HG03064 (cell line): ENCODE results near the gene RPL13.

Source experiments
- ATAC-seq: cut with Tn5 transposase; IDR thresholded peaks from one replicate; pipeline ENCODE4 v1.9.1; 2021; ENCODE audit warnings: low read depth; ENCODE audit not compliant: unreplicated experiment

Gene RPL13

DNA sequence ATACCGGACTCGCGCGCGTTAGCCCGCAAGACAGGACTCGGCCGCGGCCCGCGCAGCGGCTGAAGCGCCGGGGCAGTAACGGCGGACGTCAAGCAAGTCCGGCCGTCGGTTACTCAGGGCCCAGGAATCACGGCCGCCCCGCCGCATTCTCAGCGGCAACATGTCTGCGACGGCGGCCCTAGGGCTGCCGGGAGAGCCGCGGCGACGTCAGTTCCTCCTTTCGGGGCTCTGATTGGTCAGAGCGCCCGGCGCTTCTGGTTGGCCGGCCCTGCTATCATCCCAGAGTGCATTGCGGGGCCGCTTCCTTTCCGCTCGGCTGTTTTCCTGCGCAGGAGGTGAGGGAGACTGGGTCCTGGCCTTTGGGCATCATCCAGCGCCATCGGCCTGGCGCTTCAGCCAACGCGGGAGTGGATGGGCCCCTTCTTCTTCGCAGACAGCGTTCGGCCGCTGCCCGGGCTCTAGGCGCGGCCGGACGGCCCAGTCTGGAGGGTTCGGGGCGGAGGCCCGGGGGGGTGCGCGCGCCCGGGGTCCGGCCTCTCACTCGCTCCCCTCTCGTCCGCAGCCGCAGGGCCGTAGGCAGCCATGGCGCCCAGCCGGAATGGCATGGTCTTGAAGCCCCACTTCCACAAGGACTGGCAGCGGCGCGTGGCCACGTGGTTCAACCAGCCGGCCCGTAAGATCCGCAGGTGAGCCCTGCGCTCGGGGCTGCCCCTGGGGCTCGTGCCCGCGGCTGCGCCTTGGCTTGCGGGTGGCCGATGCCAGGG lies at the start of gene RPL13:
RPL13 (plus strand) TSS at position 305 of the 764 bp plus-strand sequence; CDS start at position 583, 278 bp downstream.
- peak; percentile 71 for ATAC-seq

DNA sequence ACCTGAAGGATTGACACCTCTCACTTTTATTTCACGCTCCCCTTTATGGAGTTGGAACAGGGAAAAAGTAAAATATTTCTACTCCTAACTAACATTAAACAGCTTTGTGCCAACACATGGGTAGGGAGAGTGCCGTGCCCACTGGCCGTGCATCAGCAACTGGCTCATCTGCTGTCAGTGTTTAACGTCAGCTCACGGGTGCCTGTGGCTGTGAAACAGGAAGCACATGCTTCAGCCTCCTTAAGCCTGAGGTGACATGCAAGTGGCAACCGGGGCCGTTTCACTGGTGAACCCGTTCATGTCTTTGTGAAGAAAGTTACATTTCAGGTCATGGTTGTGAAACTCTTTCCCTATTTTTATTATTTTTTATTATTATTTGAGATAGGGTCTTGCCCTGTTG lies 49.1 kb upstream of the RPL13 start:
- ATAC-seq: no peak

DNA sequence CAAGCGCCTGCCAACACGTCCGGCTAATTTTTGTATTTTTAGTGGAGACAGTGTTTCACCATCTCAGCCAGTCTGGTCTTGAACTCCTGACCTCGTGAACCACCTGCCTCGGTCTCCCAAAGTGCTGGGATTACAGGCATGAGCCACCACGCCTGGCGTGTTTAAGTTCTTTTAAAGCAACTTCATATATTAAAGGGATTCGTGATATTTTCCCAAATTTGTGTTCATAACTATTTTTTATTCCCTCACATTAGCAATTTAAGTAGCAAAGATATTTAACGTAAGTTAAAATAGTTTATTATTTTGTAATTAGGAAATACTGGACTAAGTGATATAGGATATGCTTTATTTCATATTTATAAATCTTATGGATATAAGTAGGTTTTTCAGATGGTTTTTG lies 48.0 kb upstream of the RPL13 start:
- no peak for ATAC-seq

DNA sequence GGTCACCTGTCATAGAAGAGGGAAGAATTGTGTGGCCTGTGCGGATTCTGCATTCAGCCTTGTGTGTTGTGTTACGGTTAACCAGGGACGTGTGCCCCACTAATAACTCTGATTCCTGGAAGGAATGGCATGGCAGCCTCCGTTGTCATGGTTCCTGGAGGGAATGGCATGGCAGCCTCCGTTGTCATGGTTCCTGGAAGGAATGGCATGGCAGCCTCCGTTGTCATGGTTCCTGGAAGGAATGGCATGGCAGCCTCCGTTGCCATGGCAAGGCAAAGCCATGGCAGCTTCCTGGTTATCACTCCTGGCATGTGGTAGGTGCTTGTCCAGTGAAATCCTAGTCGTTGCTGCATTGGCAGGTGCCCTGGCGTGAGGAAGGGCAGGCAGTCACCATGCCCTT lies 43.4 kb upstream of the RPL13 start:
- ATAC-seq: no peak

DNA sequence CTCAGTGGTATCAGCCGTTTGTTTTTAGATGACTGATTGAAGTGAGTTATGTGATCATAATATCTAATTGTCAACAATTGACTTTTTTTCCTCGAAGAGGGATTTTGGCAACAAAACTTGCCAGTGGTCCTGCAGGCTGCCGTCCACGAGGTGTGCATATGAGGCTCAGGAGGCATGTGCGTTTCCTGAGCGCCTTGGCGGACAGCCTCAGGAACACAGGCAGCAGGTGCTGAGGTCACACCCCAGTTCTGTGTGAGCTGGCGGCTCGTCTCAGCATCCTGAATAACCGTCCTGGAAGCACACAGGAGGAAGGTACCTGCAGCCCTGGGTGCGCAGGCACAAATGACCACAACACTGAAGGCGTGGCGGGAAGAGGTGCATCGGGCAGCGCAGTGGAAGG lies 40.6 kb upstream of the RPL13 start:
- ATAC-seq: no peak

DNA sequence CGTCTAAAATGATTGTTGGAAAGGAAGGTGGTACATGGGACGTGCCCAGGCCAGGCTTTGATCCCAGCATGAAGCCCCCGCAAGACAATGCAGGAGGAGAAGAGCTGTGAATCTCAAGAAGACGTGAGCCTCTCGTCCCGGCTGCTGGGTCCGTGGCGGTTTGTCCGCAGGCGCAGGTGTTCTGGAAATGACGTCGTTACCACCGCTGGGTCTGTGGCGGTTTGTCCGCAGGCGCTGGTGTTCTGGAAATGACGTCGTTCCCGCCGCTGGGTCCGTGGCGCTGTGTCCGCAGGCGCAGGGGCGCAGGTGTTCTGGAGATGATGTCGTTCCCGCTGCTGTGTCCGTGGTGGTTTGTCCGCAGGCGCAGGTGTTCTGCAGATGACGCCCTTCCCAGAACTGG lies 38.2 kb upstream of the RPL13 start:
- no peak for ATAC-seq

DNA sequence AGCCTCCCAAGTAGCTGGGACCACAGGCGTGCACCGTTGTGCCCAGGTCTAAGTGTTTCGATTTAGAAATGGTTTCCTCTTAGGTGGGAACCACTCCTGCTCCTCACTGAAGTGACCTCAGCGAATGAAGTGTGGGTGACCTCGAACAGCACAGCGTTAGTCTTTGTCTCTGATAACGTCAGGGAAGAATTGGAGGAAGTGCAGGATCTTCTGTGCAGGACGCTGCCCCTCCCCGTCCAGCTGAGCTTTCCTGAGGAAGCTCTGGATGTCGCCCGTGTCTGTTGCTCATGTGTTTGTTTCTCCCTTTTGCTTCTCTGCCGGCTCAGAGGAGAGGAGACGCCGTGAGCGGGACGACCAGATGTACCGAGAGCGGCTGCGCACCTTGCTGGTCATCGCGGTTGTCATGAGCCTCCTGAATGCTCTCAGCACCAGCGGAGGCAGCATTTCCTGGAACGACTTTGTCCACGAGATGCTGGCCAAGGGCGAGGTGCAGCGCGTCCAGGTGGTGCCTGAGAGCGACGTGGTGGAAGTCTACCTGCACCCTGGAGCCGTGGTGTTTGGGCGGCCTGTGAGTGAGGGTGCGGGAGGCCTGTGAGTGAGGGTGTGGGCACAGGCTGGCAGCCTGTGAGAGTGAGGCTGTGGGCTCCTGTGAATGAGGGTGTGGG lies 36.7 kb upstream of the RPL13 start:
- ATAC-seq: no peak

DNA sequence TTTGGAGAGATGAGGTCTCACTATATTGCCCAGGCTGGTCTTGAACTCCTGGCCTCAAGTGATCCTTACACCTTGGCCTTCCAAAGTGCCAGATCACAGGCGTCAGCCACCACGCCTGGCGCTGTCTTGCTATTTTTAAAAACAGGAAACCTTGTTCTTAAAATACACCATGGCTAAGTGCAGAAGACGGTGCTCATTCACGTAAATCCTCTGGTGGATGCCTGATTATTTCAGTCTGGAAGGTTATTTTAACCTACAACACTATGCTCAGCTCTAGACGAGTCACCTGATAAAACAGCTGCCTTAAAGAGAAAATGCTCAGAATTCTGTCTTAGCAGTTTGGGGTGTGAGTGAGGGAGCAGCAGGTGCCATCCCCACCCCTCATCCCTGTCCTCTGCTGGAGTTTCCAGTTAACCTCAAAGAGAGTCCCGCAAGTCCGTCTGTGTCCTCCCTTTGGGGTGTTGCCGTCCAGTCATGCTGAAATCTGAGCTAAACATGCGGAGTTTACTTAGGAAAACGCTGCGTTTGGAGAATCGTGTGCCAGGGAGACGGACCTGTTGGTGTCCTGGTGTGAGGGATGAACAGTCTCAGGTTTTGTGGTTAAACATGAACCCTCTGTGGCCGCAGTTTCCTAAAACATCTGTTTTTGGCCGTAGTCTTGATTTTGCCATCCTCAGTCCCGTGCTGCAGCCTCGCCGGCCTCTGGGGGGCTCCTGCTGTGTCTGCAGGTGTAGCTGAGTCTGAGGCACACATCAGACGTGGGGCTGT lies 35.2 kb upstream of the RPL13 start:
- no peak for ATAC-seq

DNA sequence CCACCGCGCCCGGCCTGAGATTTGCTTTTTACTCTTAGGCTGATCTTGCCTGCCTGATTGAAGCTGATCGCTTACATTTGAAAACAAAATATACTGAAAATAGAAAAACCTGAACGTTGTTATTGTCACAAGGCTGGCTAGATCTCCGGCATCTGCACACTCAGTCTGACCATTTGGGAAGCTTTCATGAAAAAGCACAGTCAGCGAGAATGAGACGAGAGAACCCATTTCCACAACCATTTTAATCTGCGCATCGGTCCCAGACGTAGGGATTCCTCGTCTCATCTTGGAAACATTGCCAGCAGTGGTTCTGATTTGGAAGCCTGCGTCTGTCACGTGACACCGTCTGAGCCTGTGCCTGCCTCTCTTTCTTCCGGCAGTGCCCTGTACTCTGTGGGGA lies 31.4 kb upstream of the RPL13 start:
- ATAC-seq: no peak

DNA sequence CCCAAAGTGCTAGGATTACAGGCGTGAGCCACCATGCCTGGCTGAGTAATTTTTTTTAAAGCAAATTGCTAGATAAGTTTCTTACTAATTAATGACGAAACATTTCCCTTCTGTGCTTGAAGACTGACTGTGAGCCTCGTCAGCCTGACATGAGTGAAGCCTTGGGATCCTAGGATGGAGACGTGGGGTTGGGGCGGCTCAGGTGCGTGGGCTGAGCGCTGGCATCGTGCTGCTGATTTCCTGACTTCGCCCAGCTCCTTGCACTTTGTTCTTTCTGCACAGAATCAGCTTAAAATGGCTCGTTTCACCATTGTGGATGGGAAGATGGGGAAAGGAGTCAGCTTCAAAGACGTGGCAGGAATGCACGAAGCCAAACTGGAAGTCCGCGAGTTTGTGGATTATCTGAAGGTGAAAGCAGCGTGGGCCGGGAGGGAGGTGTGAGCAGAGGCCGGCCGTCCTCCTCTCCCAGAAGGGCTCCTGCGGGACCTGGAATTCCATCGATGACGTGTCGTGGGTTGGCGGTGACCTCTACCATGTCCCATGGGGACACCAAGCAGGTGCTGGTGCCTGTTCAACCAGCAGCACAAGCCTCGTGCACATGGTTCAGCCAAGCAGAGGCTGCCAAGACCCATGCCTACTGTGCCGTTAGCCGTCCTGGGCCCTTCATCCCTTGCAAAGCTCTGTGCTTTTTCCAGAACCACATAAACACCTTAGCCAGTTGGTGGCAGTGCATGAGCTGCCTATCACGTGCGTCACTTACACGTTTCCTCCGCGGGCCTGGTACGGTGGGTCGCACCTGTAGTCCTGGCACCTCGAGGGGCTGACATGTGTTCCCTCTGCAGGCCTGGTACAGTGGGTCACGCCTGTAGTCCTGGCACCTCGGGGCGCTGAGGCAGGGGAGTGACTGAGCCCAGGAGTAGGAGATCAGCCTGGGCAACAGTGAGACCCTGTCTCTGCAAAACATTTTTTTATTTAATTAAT lies 29.8 kb upstream of the RPL13 start:
- ATAC-seq: no peak

DNA sequence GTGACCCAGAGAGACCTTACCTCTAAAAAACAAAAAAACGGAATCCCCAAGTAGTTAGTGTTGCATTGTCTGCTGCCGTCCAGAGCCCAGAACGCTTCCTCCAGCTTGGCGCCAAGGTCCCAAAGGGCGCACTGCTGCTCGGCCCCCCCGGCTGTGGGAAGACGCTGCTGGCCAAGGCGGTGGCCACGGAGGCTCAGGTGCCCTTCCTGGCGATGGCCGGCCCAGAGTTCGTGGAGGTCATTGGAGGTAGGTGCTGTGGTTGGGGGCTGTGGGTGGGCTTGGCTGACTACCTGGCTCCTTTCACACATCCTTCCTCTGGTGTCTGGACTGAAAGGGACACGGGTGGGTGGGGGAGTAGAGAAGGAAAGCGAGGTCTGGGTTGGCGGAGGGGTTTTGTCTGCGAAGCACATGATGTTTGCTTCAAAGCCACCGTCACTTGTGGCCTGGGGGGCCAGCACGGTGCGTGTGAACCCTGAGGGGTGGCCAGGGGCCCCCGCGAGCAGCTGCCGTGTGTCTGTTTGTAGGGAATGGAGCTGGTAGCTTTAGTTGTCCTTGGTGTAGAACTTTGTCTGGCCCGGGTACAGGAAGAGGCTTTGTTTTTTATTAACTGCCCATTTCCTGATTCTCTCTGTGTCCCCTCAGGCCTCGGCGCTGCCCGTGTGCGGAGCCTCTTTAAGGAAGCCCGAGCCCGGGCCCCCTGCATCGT lies 28.5 kb upstream of the RPL13 start:
- no peak for ATAC-seq

DNA sequence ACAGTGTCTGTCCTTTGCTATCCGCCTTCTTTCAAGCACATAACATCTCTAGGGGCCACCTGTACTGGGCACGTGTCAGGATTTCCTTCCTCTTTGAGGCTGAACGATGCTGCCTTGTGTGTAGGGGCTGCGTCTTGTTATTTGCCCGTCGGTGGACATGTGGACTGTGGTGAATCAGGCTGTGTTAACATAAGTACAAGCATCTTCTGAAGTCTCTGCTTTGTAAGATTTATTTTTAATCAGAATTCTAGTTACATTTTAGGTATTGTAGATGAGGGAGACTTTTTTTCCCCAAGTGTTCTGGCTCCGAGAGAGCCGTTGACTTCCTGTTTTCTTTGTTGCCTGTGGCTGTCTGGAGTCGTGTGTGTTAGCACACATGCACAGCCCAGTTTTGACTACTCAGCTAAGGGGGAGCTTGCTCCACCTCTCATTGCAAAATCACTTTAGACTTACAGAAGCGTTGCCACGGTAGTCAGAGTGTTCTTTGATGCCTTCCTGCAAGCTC lies 26.2 kb upstream of the RPL13 start:
- ATAC-seq: no peak

DNA sequence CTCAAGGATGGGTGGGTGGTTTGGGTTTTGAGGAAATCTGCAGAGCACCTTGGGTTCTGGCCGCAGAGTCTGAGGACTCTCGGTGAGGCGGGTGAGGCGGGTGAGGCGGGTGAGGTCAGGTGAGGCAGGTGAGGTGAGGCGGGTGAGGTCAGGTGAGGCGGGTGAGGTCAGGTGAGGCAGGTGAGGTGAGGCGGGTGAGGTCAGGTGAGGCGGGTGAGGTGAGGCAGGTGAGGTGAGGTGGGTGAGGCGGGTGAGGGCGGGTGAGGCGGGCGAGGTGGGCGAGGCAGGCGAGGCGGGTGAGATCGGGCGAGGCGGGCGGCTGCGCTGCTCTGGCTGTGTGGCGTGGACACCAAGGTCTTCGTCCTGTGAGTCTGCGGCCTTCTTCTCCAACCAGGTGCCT lies 24.1 kb upstream of the RPL13 start:
- ATAC-seq: no peak

DNA sequence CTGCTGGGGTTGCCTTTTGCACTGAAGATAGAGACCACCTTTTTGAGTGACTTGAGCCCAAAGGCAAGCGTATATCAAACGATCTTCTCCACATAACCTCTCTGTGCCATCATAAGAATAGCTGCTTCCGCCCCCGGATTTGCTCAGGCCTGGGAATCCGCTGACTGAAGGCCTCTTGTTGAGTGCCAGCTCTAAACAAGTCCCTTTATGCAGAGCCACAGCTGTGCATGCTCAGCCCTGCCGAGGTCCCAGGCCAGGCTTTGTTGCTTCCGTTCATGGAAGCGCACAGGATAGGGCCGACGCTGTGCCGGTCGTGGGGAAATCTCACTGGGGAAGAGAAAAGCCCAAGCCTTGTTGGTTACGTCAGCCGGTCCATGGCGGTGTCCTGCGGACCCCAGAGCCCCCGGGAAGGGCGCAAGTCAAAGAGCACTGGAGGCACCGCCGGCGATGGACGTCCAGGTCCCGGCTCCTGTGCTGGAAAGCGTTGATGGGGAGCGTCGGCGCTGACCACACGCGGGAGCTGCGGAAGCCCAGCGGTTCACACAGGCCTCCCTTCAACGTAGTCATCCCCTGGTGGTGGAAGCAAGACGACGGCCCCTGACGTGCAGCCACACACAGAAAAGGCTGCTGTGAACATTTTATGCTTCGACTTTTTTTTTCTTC lies 23.5 kb upstream of the RPL13 start:
- no peak for ATAC-seq

DNA sequence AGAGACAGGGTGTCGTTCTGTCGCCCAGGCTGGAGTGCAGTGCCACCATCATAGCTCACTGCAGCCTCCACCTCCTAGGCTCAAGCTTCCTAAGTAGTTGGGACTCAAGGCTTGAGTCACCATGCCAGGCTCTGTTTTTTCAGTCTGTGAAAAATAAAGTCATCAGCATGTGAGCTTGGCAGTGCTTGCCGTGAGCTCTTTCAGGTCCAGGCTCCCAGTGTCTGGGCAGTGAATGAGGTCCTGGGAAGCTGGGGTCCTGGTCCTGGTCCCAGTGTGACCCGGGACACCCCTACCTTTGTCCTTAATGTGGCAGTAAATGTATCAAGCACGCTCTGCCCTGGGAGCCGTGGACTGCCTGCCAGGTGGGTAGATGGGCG lies 22.9 kb upstream of the RPL13 start:
- no peak for ATAC-seq

DNA sequence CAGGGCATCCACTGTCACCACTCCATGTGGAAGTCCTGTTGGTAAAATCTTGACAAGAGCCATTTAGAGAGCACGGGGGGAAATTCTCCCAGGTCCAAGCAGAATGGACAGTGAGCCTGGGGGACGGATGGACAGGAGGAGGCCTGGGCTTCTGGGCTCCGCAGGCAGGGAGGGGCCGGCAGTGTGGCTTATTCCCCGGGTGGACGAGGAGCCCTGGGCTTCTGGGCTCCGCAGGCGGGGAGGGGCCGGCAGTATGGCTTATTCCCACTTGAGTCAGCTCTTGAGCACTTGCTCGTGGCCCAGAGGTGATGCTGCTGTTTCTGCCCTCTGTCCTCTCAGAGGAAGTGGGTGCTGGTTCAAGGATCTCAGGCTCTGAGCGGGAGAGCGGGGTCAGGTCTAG lies 22.2 kb upstream of the RPL13 start:
- no peak for ATAC-seq

DNA sequence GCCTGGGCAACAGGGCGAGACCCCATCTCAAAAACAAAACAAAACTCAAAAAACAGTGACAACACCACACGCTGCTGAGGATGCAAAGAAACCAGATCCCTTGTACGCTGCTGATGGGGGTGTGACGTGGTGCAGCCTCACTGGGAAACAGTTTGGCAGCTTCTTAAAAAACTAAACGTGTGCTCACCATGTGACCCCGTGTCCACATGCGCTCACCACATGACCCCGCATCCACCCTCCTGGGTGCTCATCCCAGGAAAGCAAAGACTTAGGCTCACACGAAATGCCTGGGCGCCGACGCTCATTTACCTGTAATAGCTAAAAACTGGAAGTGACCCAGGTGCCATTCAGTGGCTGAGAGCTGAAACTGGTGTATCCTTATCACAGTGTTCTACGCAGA lies 19.9 kb upstream of the RPL13 start:
- ATAC-seq: no peak

DNA sequence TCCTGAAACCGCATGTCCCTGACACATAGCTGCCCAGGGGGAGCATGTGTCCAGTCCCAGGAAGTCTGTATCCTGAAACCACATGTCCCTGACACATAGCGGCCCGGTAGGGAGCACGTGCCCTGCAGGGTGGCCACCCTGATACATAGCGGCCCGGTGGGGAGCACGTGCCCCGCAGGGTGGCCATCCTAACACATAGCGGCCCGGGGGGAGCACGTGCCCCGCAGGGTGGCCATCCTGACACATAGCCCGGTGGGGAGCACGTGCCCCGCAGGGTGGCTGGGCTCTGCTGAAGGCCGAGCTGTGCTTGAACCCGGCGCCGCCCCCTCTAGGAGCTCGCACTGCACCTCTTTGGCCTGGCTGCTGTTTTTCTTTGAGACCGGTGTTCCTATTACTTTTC lies 18.7 kb upstream of the RPL13 start:
- no peak for ATAC-seq

DNA sequence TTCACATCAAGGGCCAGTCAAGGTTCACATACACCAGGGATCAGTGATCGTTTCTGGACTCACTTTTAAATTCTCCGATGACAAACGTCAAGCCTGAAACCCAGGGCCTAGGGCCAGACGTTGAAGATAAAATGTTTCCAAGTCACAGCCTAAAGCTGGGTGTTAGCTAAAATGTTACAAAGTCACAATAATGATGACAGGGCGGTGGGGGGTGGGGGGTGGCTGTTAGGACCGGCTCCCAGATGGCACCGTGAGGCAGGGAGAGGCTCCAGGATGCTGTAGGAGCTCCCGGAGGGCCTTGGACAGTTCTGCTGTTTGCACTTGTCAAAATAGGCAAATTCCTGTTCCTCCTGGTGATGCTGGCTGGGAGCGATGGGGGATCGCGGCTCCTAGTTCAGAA lies 16.4 kb upstream of the RPL13 start:
- no peak for ATAC-seq
